GM12878 (cell line): Measurements from ENCODE around the gene DBNL. TPM values are rescaled to one million over a fixed set of nuclear protein-coding genes. Genes with fewer than 3 reads are reported as not detected.

ENCODE experiments used
- ATAC-seq: fragments of 200-7000 bp; cut with Tn5 transposase; 3 replicates; pipeline ENCODE4 v1.9.1; 2020; ENCODE audit warnings: mild to moderate bottlenecking, moderate library complexity
- BruUV-seq: library from RNA; stranded (reverse); fragments of 400-500 nt; replicated peaks from 2 replicates; lab custom pipeline; 2021; lab: Mats Ljungman, UMichigan
- CTCF ChIA-PET: fragments of 300-600 bp; sonication (Branson Sonifier 250); formaldehyde crosslinking; extraction: SDS; loops from one replicate; lab custom pipeline; 2021; ENCODE audit warnings: inconsistent platforms; lab: Yijun Ruan, JAX
- POLR2A ChIA-PET: fragments of 350-600 bp; formaldehyde crosslinking; extraction: SDS; loops from one replicate; lab custom pipeline; 2021; ENCODE audit warnings: inconsistent platforms; lab: Charles Lee
- RAD21 ChIA-PET: fragments of 300-600 bp; sonication (Branson Sonifier 250); formaldehyde crosslinking; loops from one replicate; lab custom pipeline; 2023; ENCODE audit warnings: antibody characterized with exemption; ENCODE audit not compliant: unreplicated experiment; lab: Charles Lee
- SMC1A ChIA-PET: fragments of 300-600 bp; sonication (Branson Sonifier 250); formaldehyde crosslinking; loops from one replicate; lab custom pipeline; 2023; ENCODE audit not compliant: unreplicated experiment, uncharacterized antibody; lab: Charles Lee
- DNase-seq: peaks from one replicate; pipeline ENCODE4 v3.0.0-alpha.2; 2011; ENCODE audit warnings: low read depth, low spot score
- FAIRE-seq: peaks from 3 replicates; lab custom pipeline; 2011; peaks lifted over from hg19 to GRCh38; lab: Jason Lieb, UNC
- H2AFZ ChIP-seq: 2 replicates; pipeline ENCODE4 v1.6.0; 2011; ENCODE audit warnings: low read depth, low read length, control low read depth; ENCODE audit not compliant: control insufficient read depth
- H3K27ac ChIP-seq: 2 replicates; pipeline ENCODE4 v1.5.1; 2011; ENCODE audit warnings: control low read depth; ENCODE audit not compliant: control insufficient read depth, insufficient read depth
- H3K27me3 ChIP-seq, 2 experiments: replicated peaks in 1 of 2; 2 replicates each; pipeline versions ENCODE4 v1.6.0 to v1.6.1; 2011; ENCODE audit warnings: low read length in 1 of 2; ENCODE audit not compliant: control insufficient read depth in 2 of 2, insufficient read depth in 2 of 2
- H3K36me3 ChIP-seq, 2 experiments: 2 replicates each; pipeline ENCODE4 v1.5.1; 2011; ENCODE audit warnings: low read length in 1 of 2; ENCODE audit not compliant: control insufficient read depth in 2 of 2, insufficient read depth in 2 of 2
- H3K4me1 ChIP-seq: 2 replicates; pipeline ENCODE4 v1.6.1; 2011; ENCODE audit warnings: mild to moderate bottlenecking, low read length, moderate library complexity, mixed read lengths; ENCODE audit not compliant: control insufficient read depth, insufficient read depth
- H3K4me2 ChIP-seq: 2 replicates; pipeline ENCODE4 v1.6.0; 2011; ENCODE audit warnings: control low read depth; ENCODE audit not compliant: control insufficient read depth, insufficient read depth
- H3K4me3 ChIP-seq: fragments of 200-600 bp; sonication (generic); 2 replicates; pipeline ENCODE4 v1.5.1; 2016
- H3K79me2 ChIP-seq: 2 replicates; pipeline ENCODE4 v1.6.0; 2011; ENCODE audit warnings: low read length; ENCODE audit not compliant: control insufficient read depth, insufficient read depth
- H3K9ac ChIP-seq: 2 replicates; pipeline ENCODE4 v1.8.0; 2011; ENCODE audit warnings: low read length, control low read depth, mixed read lengths; ENCODE audit not compliant: control insufficient read depth, insufficient read depth
- H3K9me3 ChIP-seq: replicated peaks from 3 replicates; pipeline ENCODE4 v1.5.1; 2011; ENCODE audit warnings: mild to moderate bottlenecking, low read length; ENCODE audit not compliant: control insufficient read depth, insufficient read depth
- H4K20me1 ChIP-seq: 2 replicates; pipeline ENCODE4 v1.6.0; 2011; ENCODE audit not compliant: control insufficient read depth, insufficient read depth
- CHD1 ChIP-seq: IDR thresholded peaks from 2 replicates; pipeline ENCODE4 v1.6.1; 2012; ENCODE audit warnings: low read depth, low read length, improper control_type of control experiment
- JUND ChIP-seq: IDR thresholded peaks from 2 replicates; pipeline ENCODE4 v1.6.1; 2012; ENCODE audit warnings: low read depth, mild to moderate bottlenecking, low read length, improper control_type of control experiment, moderate library complexity
- SRF ChIP-seq, 2 experiments: IDR thresholded peaks; 2 replicates each; pipeline ENCODE4 v1.6.1; 2011; ENCODE audit warnings: low read depth in 2 of 2, low read length in 2 of 2, mild to moderate bottlenecking in 1 of 2, moderate library complexity in 1 of 2
- SUPT20H ChIP-seq: IDR thresholded peaks from 2 replicates; pipeline ENCODE4 v1.6.1; 2011; ENCODE audit warnings: low read depth, mild to moderate bottlenecking, low read length, moderate library complexity, borderline replicate concordance; ENCODE audit not compliant: control insufficient read depth
- SUZ12 ChIP-seq: fragments of 200-600 bp; sonication (generic); IDR thresholded peaks from one replicate; pipeline ENCODE4 v1.6.1; 2018; ENCODE audit warnings: antibody characterized with exemption, mild to moderate bottlenecking; ENCODE audit not compliant: unreplicated experiment
- TCF3 ChIP-seq: IDR thresholded peaks from 2 replicates; pipeline ENCODE4 v1.6.1; 2012; ENCODE audit warnings: low read depth, mild to moderate bottlenecking, low read length, borderline replicate concordance; ENCODE audit not compliant: insufficient read depth
- YY1 ChIP-seq: IDR thresholded peaks from 2 replicates; pipeline ENCODE4 v1.6.1; 2011; ENCODE audit warnings: low read depth, mild to moderate bottlenecking, low read length
- ZNF622 ChIP-seq: fragments of 450-650 bp; IDR thresholded peaks from 2 replicates; pipeline ENCODE4 v1.6.1; 2017; ENCODE audit warnings: mild to moderate bottlenecking, inconsistent platforms
- WGBS: methylation state at CpG from one replicate; pipeline ENCODE4 v1.1.6; 2016; ENCODE audit warnings: low lambda C conversion rate; ENCODE audit not compliant: insufficient replicate concordance, insufficient coverage; ENCODE audit errors: missing lambda C conversion rate; 5-methylcytosine and 5-hydroxymethylcytosine counted together
- in situ Hi-C: fragments of 300-500 bp; cut with MboI; formaldehyde crosslinking; loops from 9 replicates; pipeline ENCODE4 v1.14.3; 2018; ENCODE audit warnings: mixed read lengths
- intact Hi-C: fragments of 100-400 bp; cut with micrococcal nuclease; formaldehyde crosslinking; loops from one replicate; pipeline ENCODE4 v1.14.2; 2022; ENCODE audit not compliant: unreplicated experiment
- polyA plus RNA-seq, 11 experiments: library from polyadenylated mRNA; depleted of rRNA in 4 of 11; unstranded in 6 of 11; stranded (reverse) in 5 of 11; fragments of >200 nt; fragmentation: Nextera tagmentation in 4 of 11; fragmentation: Illumina TruSeq in 1 of 11; extraction: Ambion mirVana in 4 of 11; extraction: Trizol in 1 of 11; gene quantifications; 1 replicate in 1 of 11; 2 replicates in 10 of 11; pipeline versions ENCODE4 v1.2.1 to v1.2.3, GENCODE V29; 2011 to 2016; ENCODE audit warnings: inconsistent platforms in 2 of 11, missing spikeins in 2 of 11, low read depth in 1 of 11
- total RNA-seq, 4 experiments: library from RNA; depleted of rRNA in 3 of 4; stranded (reverse); fragments of >200 nt in 3 of 4; fragmentation: Illumina TruSeq in 1 of 4; extraction: Trizol in 1 of 4; gene quantifications; 2 replicates each; pipeline versions ENCODE4 v1.2.1 to v1.2.3, GENCODE V29; 2013 to 2021

Gene DBNL
- total and polyA plus RNA-seq, 10 of the 15 experiments (the other 5 are each of a cell fraction or from before 2014, with no cell fraction given): 4.1 to 179 (median 84.3) TPM

DNA sequence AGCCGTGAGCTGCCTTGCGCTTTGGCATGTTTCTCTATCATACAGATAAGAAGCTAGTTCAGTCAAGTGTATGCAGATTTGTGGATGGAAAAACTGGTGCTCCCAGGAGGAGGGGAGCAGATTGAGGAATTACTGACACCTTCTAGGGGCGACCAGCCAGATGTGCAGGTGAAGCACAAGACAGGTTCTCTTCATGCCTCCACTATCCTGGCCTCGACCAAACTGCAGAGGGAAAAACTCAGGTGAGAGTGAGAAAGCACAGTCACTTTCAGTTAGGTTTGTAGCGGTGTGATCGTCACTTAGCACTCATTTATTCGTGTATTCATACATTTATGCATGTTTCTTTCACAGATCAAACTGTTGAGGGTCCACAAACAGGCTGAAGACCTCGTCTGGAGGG is 600 bp upstream of the DBNL start:
- Histone ChIP-seq H3K9me3 (no peaks in the 10 kb centered on the region), H3K9ac (peak overlapping the region; percentile 82), H2AFZ (peak overlapping the region; percentile 88), H4K20me1 (peaks cover 9% of the 10 kb centered on the region), H3K36me3 (no peaks in the 10 kb centered on the region; a peak in 1 of 4 replicates), H3K27me3 (no peaks in the 10 kb centered on the region), H3K4me1 (peaks cover 15% of the 10 kb centered on the region), H3K4me3 (peak overlapping the region; percentile 83), H3K4me2 (peak overlapping the region; percentile 61), H3K79me2 (peaks cover 45% of the 10 kb centered on the region), H3K27ac (peak overlapping the region; percentile 88)
- in situ Hi-C loops (no loop called here), intact Hi-C loops (no loop called here)
- ATAC-seq (no peak), FAIRE-seq (no peak), DNase-seq (no peak)
- BruUV-seq: TSS peak; percentile 92
- TF ChIP-seq JUND: no peak
- TF ChIP-seq SUZ12: no peak
- TF ChIP-seq CHD1: no peak
- no peak for TF ChIP-seq TCF3
- no peak for TF ChIP-seq ZNF622
- TF ChIP-seq YY1: no peak
- no peak for TF ChIP-seq SRF (IDR thresholded peaks at IDR 0.05; ENCODE audit: low read depth in 2 of 2, low read length in 2 of 2)
- TF ChIP-seq SUPT20H: no peak
- ChIA-PET CTCF (interaction anchor here (1.1 kb wide), 1 partner anchor 25 kb away, joined by 5 read pairs; no protein-coding TSS in a partner anchor), POLR2A (interaction anchor here (0.8 to 2.1 kb wide), 7 partner anchors 20 to 158 kb away, joined by 3 to 16 read pairs (median 4); partner anchors contain the start of gene YKT6), RAD21 (interaction anchor here (1.0 to 2.1 kb wide), 2 partner anchors 24 to 53 kb away, joined by 3 to 6 read pairs; no protein-coding TSS in a partner anchor), SMC1A (interaction anchor here (0.8 to 1.8 kb wide), 4 partner anchors 14 to 37 kb away, joined by 3 to 6 read pairs (median 4); no protein-coding TSS in a partner anchor)
- WGBS: 26% methylated on average over 8 of the region's 8 CpGs
